ENCODE data around the gene WNK4. TPM values are rescaled to one million over a fixed set of nuclear protein-coding genes. Genes with fewer than 3 reads are reported as not detected.

WNK4 gene
- total RNA-seq, 1 experiment from 2014 or later = 2.6 TPM

- no peak overlapping the region for H4K5ac ChIP-seq (ENCODE audit: insufficient read length, low read depth, low read length)
- no peaks in the 10 kb centered on the region for H4K20me1 ChIP-seq (ENCODE audit: control insufficient read depth, insufficient read depth, insufficient read length)
- H3K14ac ChIP-seq (ENCODE audit: insufficient read depth, low read length) = no peak overlapping the region
- H3K18ac ChIP-seq (ENCODE audit: insufficient read length, low read depth, low read length) = no peak overlapping the region
- no peak overlapping the region for H3K4me2 ChIP-seq (ENCODE audit: insufficient read depth, insufficient read length, low read length)
- WGBS (ENCODE audit: extremely low coverage, insufficient read length, low lambda C conversion rate) = no CpG with 5 or more reads among the region's 6 CpGs
- no peak overlapping the region for H2BK15ac ChIP-seq (ENCODE audit: low read depth, low read length)
- no peak overlapping the region for H3K4ac ChIP-seq (ENCODE audit: low read depth, low read length)
- Mint-ChIP-seq H3K27me3 (ENCODE audit: low read depth) (no peaks in the 10 kb centered on the region; the same call in 1 of the 2 replicates), H3K27ac (no peak overlapping the region), H3K36me3 (ENCODE audit: insufficient read depth in 1 of 3, low read depth in 3 of 3) (peaks cover 39 to 67% (median 58%) of the 10 kb centered on the region in 3 experiments), H3K4me3 (no peak overlapping the region), H3K9me3 (no peaks in the 10 kb centered on the region; a peak in 1 of 5 replicates), H3K4me1 (peaks cover 14 to 17% of the 10 kb centered on the region in 2 experiments)
- H3K9ac ChIP-seq (ENCODE audit: extremely low read depth, insufficient read length, low read length) = no peak overlapping the region
- no peaks in the 10 kb centered on the region for H3K9me3 ChIP-seq (ENCODE audit: control insufficient read depth, low read depth, low read length)
- no peak overlapping the region for H2BK12ac ChIP-seq (ENCODE audit: insufficient read length, low read depth, low read length)
- no peak overlapping the region for H2BK120ac ChIP-seq (ENCODE audit: low read depth, low read length, poor library complexity, severe bottlenecking)
- DNase-seq = no peak
- H4K91ac ChIP-seq (ENCODE audit: insufficient read length, low read depth, low read length) = no peak overlapping the region
- H4K8ac ChIP-seq (replicated peaks; ENCODE audit: insufficient read length, low read depth, low read length) = no peak overlapping the region
- TF ChIP-seq, protein P1, sequence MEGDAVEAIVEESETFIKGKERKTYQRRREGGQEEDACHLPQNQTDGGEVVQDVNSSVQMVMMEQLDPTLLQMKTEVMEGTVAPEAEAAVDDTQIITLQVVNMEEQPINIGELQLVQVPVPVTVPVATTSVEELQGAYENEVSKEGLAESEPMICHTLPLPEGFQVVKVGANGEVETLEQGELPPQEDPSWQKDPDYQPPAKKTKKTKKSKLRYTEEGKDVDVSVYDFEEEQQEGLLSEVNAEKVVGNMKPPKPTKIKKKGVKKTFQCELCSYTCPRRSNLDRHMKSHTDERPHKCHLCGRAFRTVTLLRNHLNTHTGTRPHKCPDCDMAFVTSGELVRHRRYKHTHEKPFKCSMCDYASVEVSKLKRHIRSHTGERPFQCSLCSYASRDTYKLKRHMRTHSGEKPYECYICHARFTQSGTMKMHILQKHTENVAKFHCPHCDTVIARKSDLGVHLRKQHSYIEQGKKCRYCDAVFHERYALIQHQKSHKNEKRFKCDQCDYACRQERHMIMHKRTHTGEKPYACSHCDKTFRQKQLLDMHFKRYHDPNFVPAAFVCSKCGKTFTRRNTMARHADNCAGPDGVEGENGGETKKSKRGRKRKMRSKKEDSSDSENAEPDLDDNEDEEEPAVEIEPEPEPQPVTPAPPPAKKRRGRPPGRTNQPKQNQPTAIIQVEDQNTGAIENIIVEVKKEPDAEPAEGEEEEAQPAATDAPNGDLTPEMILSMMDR (conservative IDR thresholded peaks at IDR 0.05) = no peak
- no peak overlapping the region for H3K23ac ChIP-seq (ENCODE audit: insufficient read length, low read depth, low read length)
- H3K23me2 ChIP-seq (ENCODE audit: insufficient read length, low read depth, low read length, poor library complexity, severe bottlenecking) = peaks cover 9% of the 10 kb centered on the region
- no peak overlapping the region for H2BK5ac ChIP-seq (ENCODE audit: insufficient read length, low read length)
- no peak overlapping the region for H2BK20ac ChIP-seq (ENCODE audit: low read depth, low read length, poor library complexity, severe bottlenecking)
- H3K79me1 ChIP-seq (ENCODE audit: insufficient read depth, low read depth, low read length, poor library complexity, severe bottlenecking) = peaks cover 3% of the 10 kb centered on the region
- H3K27ac ChIP-seq (ENCODE audit: insufficient read length, low read depth, low read length) = no peak overlapping the region
- no peak overlapping the region for H3T11ph ChIP-seq (ENCODE audit: low read length)
- H3K56ac ChIP-seq (ENCODE audit: insufficient read length, low read depth, low read length) = no peak overlapping the region
- no peak overlapping the region for H2AFZ ChIP-seq (ENCODE audit: low read length)
- H3K79me2 ChIP-seq (ENCODE audit: insufficient read depth, low read length) = peaks cover 5% of the 10 kb centered on the region; the same call in 1 of the 2 replicates
- H2AK5ac ChIP-seq (ENCODE audit: insufficient read length, low read length) = no peak overlapping the region
- H3K4me1 ChIP-seq (ENCODE audit: insufficient read depth, low read length) = no peaks in the 10 kb centered on the region
- no peaks in the 10 kb centered on the region for H3K27me3 ChIP-seq (ENCODE audit: insufficient read depth, low read length)
Measured at GRCh38 chr17:42835732-42836131, 55.3 kb downstream of the WNK4 start.

Measured in H9 (cell line).